Measurements from ENCODE around the gene DLEU7.
A peak's percentile ranks its signal among the peaks of the same experiment; 100 is the strongest.

The DLEU7 gene

DNA sequence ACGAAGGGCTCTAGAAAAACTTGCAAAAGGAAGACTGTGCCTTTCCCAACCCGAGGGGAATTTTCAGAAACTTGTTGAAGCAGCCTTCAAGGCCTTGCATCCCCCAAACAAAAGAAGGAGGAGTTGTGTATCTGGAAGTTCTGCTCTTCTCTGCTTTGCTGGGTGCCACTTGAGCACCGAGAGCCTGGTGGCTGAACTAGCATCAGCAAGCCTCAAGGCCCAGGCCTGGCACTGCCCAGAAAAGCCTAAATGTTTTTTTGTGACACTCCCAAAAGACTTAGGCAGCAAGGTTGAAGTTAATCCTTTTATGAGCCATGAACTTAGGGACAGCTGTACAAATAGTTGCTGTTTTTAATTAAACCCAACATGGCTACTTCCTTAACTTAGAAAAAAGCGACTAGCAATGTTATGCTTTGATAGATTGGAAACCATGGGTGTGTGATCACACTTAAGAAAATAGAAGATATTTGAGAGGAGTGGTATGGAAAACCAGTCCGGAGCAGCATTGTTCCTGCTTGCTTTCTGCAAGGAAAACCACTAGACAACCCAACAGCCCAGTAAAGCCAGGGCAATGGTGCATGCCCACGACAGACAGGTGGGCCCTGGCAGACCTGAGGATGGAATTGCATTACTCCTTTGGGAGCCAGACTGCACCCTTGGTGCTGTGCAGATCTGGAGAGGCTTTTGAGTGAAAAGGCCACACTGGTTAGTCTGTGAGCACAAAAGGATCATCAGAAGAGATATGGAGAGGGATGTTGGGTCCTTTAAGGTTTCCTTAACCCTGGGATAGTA, 788 bp upstream of the DLEU7 start:
- H3K27ac ChIP-seq: no peak overlapping the region
- no peak for DNase-seq (ENCODE audit: low read depth, low spot score)

DNA sequence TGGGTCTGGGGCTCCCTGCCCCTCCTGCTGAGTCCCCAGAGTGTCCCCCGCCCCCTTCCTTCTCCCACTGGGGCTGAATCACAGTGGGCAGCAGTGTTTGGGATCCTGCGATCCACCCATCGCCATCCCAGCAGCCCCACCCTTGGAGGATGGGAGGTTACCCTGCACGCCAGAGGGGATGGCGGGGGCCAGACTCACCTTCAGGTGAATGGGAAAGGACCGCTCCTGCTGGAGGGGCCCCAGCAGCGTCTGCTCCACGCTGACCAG, 569 bp downstream of the DLEU7 start:
- no peak overlapping the region for H3K27ac ChIP-seq

DNA sequence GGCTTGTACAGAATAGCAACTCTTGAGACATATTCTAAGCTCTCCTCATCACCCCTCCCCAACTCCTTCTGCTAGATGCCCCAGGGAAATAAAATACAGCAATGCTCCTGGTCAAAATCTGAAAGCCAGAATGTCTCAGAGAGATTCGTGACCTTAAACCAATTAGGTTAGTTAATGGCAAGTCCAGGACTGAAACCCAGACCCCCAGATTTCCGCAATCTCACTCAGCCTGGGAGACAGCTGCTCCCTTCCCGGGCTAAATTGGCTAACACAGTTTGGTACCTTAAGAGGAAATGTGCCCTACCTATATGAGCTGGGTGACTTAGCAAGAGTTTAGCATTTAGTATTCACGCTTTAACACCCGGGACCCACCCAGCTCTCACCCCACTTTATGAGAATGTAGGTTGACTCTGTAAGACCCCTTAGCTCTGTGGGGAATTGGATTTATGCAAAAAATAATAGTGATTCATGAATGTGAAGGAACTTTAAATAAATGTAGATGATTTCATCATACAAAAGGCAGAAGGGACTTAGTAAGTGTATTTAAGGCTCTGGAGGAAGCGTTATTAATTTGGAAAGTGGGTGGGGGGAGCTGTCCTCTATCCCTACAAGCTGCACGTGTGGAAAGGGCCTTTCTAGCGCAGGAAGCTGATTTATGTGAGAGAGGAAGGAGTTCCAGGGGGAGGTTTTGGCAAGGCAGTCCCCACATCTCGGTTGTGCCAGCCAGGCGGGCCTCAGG, 1.1 kb downstream of the DLEU7 start:
- no peak for DNase-seq (ENCODE audit: low read depth, low spot score)
- H3K27ac ChIP-seq: no peak overlapping the region

More for the DNA sequence above, 569 bp downstream of the DLEU7 start:
- no peak for DNase-seq (ENCODE audit: low read depth, low spot score)

GRCh38 chr13:50841786-50842185, 1.7 kb downstream of the DLEU7 start:
- no peak overlapping the region for H3K27ac ChIP-seq
- DNase-seq (ENCODE audit: low read depth, low spot score): no peak

DNA sequence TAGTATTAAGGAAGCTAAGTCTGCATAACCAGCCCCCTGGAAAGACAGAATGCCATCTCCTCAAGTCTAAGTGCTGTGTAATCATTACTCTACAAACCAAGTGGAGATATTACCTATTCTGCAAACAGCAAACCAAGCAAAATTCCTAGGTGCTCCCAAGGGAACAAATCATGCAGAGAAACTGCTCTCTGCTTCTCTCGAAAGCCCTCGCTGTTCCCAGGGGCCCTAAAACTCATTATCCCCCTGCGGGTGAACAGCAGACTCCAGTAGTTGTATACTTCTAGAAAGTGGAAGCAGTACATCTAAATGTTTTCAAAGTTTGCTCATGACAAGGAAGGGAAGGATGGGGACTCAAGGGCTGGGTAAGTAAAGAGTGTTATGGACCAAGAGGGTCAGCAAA, 3.2 kb downstream of the DLEU7 start:
- H3K27ac ChIP-seq: no peak overlapping the region
- DNase-seq (ENCODE audit: low read depth, low spot score): no peak

GRCh38 chr13:50839828-50840227, 3.7 kb downstream of the DLEU7 start:
- no peak overlapping the region for H3K27ac ChIP-seq
- no peak for DNase-seq (ENCODE audit: low read depth, low spot score)

DNA sequence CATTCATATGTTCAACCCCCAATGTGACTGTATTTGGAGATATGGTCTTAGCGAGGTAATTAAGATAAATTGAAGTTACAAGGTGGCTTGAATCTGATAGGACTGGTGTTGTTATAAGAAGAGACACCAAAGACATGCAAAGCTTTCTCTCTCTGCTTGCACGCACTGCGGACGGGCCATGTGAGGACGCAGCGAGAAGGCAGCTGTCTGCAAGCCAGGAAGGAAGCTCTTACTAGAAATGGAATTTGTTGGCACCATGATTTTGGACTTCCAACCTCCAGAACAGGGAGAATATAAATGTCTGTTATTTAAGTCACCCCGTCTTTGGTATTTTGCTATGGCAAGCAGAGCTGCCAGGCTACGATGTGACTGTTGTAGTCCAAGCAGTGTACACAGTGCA, 4.8 kb downstream of the DLEU7 start:
- H3K27ac ChIP-seq: no peak overlapping the region
- no peak for DNase-seq (ENCODE audit: low read depth, low spot score)

- DNase-seq (ENCODE audit: low read depth, low spot score): no peak
- H3K27ac ChIP-seq: no peak overlapping the region
These were observed 5.5 kb downstream of the DLEU7 start for GRCh38 chr13:50838031-50838430.

DNA sequence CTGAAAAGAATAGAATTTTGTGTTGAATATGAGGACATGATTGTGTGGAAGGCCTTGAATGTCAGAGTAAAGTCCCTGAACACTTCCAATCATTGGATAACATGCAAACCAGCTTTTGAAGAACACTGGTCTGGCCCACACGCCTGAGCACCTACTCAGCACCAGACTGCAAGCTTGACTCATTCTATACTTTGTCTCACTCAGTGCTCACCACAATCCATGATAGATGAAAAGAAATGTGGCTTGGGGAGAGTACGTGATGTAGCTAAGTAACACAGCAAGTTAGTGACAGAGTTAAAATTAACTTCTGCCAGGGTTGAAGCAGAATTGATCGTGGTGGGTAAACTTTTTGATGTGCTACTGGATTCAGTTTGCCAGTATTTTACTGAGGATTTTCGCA, 12.0 kb downstream of the DLEU7 start:
- H3K27ac ChIP-seq: no peak overlapping the region
- peak; percentile 8 for DNase-seq (ENCODE audit: low read depth, low spot score)

GRCh38 chr13:50829896-50830295, 13.6 kb downstream of the DLEU7 start:
- H3K27ac ChIP-seq: no peak overlapping the region
- DNase-seq (ENCODE audit: low read depth, low spot score): no peak

- H3K27ac ChIP-seq: no peak overlapping the region
- DNase-seq (ENCODE audit: low read depth, low spot score): no peak
These were observed 14.3 kb downstream of the DLEU7 start for GRCh38 chr13:50829226-50829625.

GRCh38 chr13:50826035-50826434, 17.5 kb downstream of the DLEU7 start:
- DNase-seq (ENCODE audit: low read depth, low spot score): no peak
- H3K27ac ChIP-seq: no peak overlapping the region

DNA sequence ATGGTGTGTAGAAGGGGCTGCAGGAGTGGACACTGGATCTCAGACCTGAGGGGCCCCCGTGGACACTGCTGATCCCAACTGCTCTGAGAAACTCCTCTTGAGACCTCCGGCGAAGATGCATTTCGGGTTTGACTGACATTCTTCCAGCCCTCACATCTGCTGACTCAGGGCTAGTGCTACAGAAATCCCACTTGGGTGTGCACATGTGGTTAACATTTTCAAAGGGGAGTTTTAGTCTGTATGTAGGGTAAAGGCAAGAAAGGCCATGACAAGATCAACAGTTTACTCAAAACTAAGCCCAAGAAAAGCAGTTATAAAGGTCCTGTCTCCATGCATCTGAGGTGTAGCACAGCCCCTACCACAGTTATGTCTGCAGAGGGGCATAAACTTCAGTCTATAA, 31.2 kb downstream of the DLEU7 start:
- no peak overlapping the region for H3K27ac ChIP-seq
- no peak for DNase-seq (ENCODE audit: low read depth, low spot score)

DNA sequence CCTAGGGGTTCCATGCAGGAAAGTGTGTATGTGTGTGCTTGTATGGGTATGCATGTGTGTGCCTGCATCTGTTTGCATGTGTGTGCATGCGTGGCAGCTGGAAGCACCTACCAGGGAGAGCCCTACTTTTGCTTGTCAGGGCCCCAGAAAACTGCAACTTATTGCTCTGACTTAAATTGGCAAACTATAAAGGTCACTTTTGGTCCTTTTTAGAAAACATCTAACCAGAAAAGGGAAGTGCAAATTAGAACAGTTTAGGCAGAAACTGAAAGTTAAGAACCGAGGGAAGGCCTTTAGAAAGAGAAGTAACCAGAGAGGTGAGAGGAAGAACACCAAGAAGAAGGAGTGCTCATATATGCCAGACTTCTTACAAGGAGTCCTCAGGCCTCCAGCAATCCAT, 32.5 kb downstream of the DLEU7 start:
- DNase-seq (ENCODE audit: low read depth, low spot score): no peak
- no peak overlapping the region for H3K27ac ChIP-seq

DNA sequence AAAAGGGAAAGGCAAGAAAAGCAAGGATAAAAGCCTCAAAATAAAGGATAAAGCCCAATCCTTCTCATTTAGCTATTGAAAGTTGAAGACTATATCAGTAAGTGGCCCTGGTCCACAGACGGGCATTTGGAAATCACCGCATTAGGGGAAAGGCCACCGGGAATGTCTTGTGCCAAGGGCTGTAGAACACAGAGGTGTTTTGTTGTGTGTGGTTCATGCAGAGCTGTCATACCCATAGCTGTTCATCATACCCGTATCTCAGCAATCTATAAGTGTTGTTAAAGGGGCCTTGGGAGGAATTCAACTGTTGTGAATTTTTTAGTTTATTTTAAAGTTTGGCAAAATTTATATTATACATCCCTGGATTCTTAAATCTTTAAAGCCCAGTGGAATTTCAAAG, 33.0 kb downstream of the DLEU7 start:
- no peak for DNase-seq (ENCODE audit: low read depth, low spot score)
- H3K27ac ChIP-seq: no peak overlapping the region

DNA sequence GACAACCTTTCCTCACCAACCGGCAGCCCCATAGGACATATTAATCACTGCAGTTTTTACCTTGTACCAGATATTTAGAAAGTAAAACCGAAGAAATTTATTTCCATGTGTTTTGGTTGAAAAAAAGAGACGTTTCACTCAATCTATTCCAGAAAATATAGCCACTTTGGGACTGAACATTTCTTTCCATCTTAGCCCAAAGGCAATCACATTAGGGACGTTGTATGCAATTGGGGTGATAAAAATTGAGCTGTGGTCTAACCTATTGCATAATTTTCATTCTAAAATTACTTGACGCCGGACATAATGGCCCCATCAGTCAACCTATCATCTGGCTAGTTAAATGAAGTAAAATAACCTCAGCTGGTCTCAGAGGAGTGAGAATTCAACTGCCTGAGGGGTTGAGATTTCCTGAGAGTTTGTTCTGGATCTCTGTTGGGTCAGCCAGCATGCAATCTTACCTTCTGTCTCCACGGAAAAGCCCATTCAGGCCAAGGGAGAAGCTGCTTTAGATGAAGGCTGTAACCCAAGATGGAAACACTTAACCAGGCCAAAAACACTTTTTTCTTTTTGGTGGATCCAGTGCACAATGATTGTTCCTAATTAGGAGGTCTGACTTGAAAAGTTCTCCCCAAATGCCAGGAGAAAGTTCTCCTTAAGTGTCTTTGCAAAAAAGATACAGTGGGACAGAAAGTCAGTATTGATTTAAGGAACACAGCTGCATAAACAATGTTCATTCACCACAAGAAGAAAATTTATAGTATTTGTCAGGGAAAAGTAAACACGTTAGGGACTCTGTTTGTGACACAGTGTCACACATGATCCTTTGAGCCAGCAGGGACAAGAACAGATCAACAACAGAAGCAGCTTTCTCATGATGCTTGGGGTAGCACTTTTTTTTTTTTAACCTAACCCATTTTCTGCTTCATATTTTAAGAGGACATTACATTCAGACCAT, 34.1 kb downstream of the DLEU7 start:
- no peak overlapping the region for H3K27ac ChIP-seq
- no peak for DNase-seq (ENCODE audit: low read depth, low spot score)

GRCh38 chr13:50805805-50806204, 37.7 kb downstream of the DLEU7 start:
- no peak overlapping the region for H3K27ac ChIP-seq
- no peak for DNase-seq (ENCODE audit: low read depth, low spot score)

DNA sequence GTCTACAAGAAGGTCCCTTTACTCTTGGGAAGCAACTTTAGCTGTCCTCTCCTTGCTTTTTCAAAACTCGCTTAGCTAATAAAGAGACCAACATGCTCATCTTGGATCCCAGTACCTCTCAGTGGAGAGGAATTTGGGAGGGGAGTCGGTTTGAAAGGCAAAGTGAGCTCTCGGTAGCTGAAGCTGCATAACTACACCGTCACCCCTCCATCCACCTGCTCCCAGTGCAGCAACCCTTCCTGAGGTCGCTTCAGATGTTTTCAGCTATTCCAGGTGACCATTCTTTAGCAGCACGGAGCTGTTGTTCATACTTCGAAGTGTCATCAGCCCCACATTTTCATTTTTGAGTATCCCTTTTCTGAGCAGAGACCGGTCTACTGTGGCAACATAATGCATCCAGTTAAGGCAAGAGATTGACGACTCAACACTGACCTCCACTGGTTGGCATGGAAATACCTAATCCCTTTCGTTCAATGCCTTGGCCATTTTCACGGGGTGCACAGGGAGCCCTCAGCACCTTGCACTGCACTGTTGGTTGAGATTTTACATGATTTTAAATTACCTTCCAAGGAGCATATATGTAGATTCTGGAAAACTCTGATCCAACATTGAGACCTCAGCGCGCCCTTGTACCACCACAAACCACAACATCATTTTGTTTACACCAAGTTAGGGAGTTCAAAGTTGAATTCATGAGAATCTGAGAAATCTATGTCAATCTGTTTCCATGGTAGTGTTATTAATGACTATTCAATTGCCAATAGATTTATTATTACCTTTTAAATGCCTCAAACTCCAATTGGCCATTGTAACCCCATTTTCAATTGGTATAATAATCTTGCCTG, 42.2 kb downstream of the DLEU7 start:
- H3K27ac ChIP-seq: no peak overlapping the region
- peak; percentile 16 for DNase-seq (ENCODE audit: low read depth, low spot score)

DNA sequence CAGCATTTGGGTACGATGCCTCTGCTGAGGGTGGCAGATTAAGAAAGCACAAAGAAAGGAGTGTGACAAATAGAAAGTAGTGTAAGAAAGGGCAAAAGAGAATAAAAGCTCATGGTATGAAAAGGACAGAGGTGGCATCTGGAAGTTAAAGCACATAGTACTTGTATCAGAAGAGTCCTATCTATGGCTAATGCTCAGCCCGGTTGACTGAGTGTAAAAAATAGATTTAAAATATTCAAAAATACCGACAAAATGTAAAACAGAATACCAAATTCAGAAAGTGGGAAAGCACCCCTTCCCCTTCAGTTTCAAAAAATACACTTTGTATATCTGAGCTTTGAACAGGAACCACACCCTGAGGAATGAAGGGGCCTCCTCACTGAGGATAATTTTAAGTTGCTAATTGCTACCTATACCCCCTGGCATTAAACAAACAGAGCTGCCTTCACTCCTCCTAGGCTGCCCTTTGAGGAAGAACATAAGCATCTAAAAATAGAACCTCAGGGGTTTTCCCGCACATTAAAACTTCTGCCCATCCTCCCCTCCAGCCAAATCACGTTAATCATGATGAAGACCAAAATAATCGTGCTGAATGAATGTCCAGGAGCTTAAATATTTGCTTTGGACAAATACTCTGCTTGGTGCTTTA, 43.3 kb downstream of the DLEU7 start:
- DNase-seq (ENCODE audit: low read depth, low spot score): no peak
- no peak overlapping the region for H3K27ac ChIP-seq

- no peak for DNase-seq (ENCODE audit: low read depth, low spot score)
- no peak overlapping the region for H3K27ac ChIP-seq
These were observed 44.6 kb downstream of the DLEU7 start for GRCh38 chr13:50798923-50799322.

Data from epithelial cell of prostate (primary cell).